Measurements from ENCODE around the gene POMGNT2. TPM values are rescaled to one million over a fixed set of nuclear protein-coding genes. Genes with fewer than 3 reads are reported as not detected.

POMGNT2 gene
- polyA plus RNA-seq, 1 donor (not counting 4 experiments of a cell fraction or from before 2014, with no cell fraction given) = 6.0 TPM

GRCh38 chr3:43104660-43105595, 951 bp downstream of the POMGNT2 start:
- no peak overlapping the region for H3K9ac ChIP-seq (ENCODE audit: control insufficient read depth, extremely low read depth, insufficient read depth, low read length)
- DNase-seq (ENCODE audit: low read depth, low spot score) = no peak
- peak overlapping the region in 2 of 3 experiments; percentile 37 to 81 for H3K4me3 ChIP-seq (ENCODE audit: control insufficient read depth in 2 of 3, extremely low read depth in 1 of 3, insufficient read depth in 2 of 3, low read depth in 1 of 3, low read length in 3 of 3)
- dilution Hi-C loops (cut with MboI; ENCODE audit: extremely low pct_ligation_motif_present, low sequenced_read_pairs) = no loop called here
- peak; percentile 46 for FAIRE-seq
- H3K9me1 ChIP-seq (ENCODE audit: control insufficient read depth, extremely low read depth, insufficient read depth, low read length) = no peaks in the 10 kb centered on the region
- H3K79me2 ChIP-seq (ENCODE audit: control insufficient read depth, insufficient read depth, low read length) = no peaks in the 10 kb centered on the region
- H4K20me1 ChIP-seq (ENCODE audit: control insufficient read depth, extremely low read depth, insufficient read depth, low read length) = no peaks in the 10 kb centered on the region
- H3K9me3 ChIP-seq (ENCODE audit: control insufficient read depth, low read depth, low read length) = no peaks in the 10 kb centered on the region
- no peaks in the 10 kb centered on the region for H3K27me3 ChIP-seq (ENCODE audit: control insufficient read depth, extremely low read depth, insufficient read depth, low read length)
- TF ChIP-seq EZH2 (IDR thresholded peaks at IDR 0.05; ENCODE audit: low read length) = no peak
- no peak for TF ChIP-seq CTCF (optimal IDR thresholded peaks at IDR 0.05 in 1 of 3, IDR thresholded peaks at IDR 0.05 in 1 of 3, conservative IDR thresholded peaks at IDR 0.05 in 1 of 3; ENCODE audit: extremely low read depth in 1 of 3, insufficient read depth in 2 of 3, low read length in 3 of 3)
- no peak overlapping the region for H3K27ac ChIP-seq (ENCODE audit: control insufficient read depth, insufficient read depth, low read length)
- H3K36me3 ChIP-seq (ENCODE audit: control insufficient read depth in 2 of 2, extremely low read depth in 1 of 2, insufficient read depth in 2 of 2, low read length in 2 of 2) = no peaks in the 10 kb centered on the region
- H2AFZ ChIP-seq (ENCODE audit: control insufficient read depth, low read length) = peak overlapping the region; percentile 39
- peak overlapping the region; percentile 70 for H3K4me2 ChIP-seq (ENCODE audit: control insufficient read depth, extremely low read depth, insufficient read depth, low read depth, low read length)
- peaks cover 7% of the 10 kb centered on the region for H3K4me1 ChIP-seq (ENCODE audit: control insufficient read depth, extremely low read depth, insufficient read depth, low read length)

GRCh38 chr3:43104039-43104438, 1.8 kb downstream of the POMGNT2 start:
- Histone ChIP-seq H3K9me1 (ENCODE audit: control insufficient read depth, extremely low read depth, insufficient read depth, low read length) (no peaks in the 10 kb centered on the region), H3K4me1 (ENCODE audit: control insufficient read depth, extremely low read depth, insufficient read depth, low read length) (peaks cover 7% of the 10 kb centered on the region), H3K27ac (ENCODE audit: control insufficient read depth, insufficient read depth, low read length) (no peak overlapping the region), H3K9ac (ENCODE audit: control insufficient read depth, extremely low read depth, insufficient read depth, low read length) (no peak overlapping the region), H3K4me3 (ENCODE audit: control insufficient read depth in 2 of 3, extremely low read depth in 1 of 3, insufficient read depth in 2 of 3, low read depth in 1 of 3, low read length in 3 of 3) (no peak overlapping the region), H4K20me1 (ENCODE audit: control insufficient read depth, extremely low read depth, insufficient read depth, low read length) (no peaks in the 10 kb centered on the region), H2AFZ (ENCODE audit: control insufficient read depth, low read length) (no peak overlapping the region), H3K79me2 (ENCODE audit: control insufficient read depth, insufficient read depth, low read length) (no peaks in the 10 kb centered on the region), H3K9me3 (ENCODE audit: control insufficient read depth, low read depth, low read length) (no peaks in the 10 kb centered on the region), H3K36me3 (ENCODE audit: control insufficient read depth in 2 of 2, extremely low read depth in 1 of 2, insufficient read depth in 2 of 2, low read length in 2 of 2) (no peaks in the 10 kb centered on the region), H3K27me3 (ENCODE audit: control insufficient read depth, extremely low read depth, insufficient read depth, low read length) (no peaks in the 10 kb centered on the region), H3K4me2 (ENCODE audit: control insufficient read depth, extremely low read depth, insufficient read depth, low read depth, low read length) (no peak overlapping the region)
- dilution Hi-C loops (cut with MboI; ENCODE audit: extremely low pct_ligation_motif_present, low sequenced_read_pairs) = no loop called here
- no peak for FAIRE-seq
- TF ChIP-seq CTCF (optimal IDR thresholded peaks at IDR 0.05 in 1 of 3, IDR thresholded peaks at IDR 0.05 in 1 of 3, conservative IDR thresholded peaks at IDR 0.05 in 1 of 3; ENCODE audit: extremely low read depth in 1 of 3, insufficient read depth in 2 of 3, low read length in 3 of 3) (no peak), EZH2 (IDR thresholded peaks at IDR 0.05; ENCODE audit: low read length) (no peak)
- no peak for DNase-seq (ENCODE audit: low read depth, low spot score)
